ENCODE results near the gene LAMC3.

Gene LAMC3

DNA sequence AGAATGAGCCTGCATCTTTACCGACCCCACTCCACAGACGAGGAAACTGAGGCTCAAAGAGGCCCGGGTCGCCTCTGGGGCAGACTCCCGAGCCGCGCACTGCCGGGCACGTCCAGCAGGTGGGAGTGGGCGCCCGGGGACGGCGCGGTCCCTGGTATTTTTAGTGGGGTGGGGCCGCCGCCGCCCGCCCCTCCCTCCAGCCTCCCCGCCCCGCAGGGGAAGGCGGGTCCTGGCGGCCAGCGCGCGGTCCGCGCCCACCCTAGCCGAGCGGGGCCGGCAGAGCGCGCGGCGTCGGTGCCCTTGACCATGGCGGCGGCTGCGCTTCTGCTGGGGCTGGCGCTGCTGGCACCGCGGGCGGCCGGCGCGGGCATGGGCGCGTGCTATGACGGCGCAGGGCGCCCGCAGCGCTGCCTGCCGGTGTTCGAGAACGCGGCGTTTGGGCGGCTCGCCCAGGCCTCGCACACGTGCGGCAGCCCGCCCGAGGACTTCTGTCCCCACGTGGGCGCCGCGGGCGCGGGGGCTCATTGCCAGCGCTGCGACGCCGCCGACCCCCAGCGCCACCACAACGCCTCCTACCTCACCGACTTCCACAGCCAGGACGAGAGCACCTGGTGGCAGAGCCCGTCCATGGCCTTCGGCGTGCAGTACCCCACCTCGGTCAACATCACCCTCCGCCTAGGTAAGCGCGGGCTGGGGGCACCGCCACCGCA, at the start of gene LAMC3:
Gene LAMC3 (plus strand): TSS at position 266 of the 710 bp plus-strand sequence. CDS start 41 bp downstream, at position 307.
- TF ChIP-seq, protein P1, sequence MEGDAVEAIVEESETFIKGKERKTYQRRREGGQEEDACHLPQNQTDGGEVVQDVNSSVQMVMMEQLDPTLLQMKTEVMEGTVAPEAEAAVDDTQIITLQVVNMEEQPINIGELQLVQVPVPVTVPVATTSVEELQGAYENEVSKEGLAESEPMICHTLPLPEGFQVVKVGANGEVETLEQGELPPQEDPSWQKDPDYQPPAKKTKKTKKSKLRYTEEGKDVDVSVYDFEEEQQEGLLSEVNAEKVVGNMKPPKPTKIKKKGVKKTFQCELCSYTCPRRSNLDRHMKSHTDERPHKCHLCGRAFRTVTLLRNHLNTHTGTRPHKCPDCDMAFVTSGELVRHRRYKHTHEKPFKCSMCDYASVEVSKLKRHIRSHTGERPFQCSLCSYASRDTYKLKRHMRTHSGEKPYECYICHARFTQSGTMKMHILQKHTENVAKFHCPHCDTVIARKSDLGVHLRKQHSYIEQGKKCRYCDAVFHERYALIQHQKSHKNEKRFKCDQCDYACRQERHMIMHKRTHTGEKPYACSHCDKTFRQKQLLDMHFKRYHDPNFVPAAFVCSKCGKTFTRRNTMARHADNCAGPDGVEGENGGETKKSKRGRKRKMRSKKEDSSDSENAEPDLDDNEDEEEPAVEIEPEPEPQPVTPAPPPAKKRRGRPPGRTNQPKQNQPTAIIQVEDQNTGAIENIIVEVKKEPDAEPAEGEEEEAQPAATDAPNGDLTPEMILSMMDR (IDR thresholded peaks at IDR 0.05; ENCODE audit: control extremely low read depth, extremely low read depth, low read depth, missing control alignments): no peak
- POLR2A ChIA-PET: no interaction called here
- CTCF ChIA-PET: interaction anchor here (2.8 kb wide), 1 partner anchor 38 kb away, joined by 8 read pairs; no protein-coding TSS in a partner anchor
- no peak for DNase-seq (ENCODE audit: extremely low spot score)

DNA sequence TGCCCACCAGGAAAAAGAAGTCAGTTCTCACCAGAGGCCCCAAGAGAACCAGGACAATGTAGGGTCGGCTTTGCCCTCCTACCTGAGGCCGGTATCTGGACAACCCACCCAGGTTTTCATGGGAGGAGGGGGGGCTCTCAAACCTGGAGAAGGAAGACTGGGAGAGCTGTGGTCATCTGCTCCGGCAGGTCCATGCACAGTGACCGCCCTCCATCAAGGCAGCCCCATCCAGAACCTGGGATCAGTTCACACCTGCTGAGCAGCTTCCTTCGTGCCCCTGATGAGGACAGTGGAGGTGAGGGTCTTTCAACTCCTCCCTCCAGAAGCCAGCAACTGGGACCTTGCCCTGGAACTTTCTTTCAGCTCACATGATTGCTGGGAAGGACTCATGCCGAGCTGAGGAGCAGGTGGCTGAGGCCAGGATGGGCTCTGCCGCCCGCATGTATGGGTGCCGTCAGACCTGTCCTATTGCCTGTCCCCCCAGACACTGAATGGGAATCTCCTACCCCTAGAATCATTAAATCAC, 49.1 kb upstream of the LAMC3 start:
- POLR2A ChIA-PET: no interaction called here
- no peak for DNase-seq (ENCODE audit: extremely low spot score)
- CTCF ChIA-PET: no interaction called here
- TF ChIP-seq, protein P1 (IDR thresholded peaks at IDR 0.05; ENCODE audit: control extremely low read depth, extremely low read depth, low read depth, missing control alignments): no peak

DNA sequence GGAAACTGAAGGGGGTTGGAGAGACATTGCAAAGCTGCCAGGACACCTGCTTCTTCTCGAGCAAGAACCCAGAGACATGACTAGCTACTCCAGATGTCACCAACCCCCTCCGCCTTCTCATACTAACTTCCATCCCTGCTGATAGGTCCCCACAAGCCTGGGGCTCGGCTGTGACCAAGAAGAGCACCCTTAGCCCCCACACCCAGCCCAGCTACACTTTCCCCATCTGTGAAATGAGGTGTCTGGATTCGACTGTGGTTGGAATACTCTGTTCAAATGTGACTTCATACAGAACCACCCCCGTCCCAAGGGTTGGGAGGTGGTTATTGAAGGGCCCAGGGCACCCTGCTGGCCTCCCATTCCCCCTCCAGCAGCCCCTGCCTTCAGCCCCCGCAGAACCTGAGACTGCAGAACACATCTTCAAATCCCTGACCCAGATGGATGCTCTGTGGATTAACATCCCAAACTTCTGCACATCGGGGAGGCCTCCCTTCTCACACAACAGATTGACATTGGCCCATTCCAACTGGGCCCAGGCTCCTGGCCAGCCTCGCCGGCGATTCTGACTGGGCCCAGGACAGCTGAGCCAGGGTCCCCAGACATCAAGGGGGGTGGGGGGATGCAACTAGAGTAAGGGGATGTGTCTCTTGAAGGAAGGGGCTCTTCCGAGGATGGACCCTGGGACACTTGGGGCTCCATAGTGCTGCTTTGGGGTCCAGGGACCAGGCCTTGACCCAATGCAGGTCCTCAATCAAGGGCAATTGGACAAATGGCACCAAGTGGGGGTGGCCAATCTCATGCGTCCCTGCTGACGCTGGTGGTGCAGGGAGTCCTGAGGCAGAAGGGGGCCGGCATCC, 48.2 kb upstream of the LAMC3 start:
- DNase-seq (ENCODE audit: extremely low spot score): no peak
- CTCF ChIA-PET: no interaction called here
- POLR2A ChIA-PET: no interaction called here

DNA sequence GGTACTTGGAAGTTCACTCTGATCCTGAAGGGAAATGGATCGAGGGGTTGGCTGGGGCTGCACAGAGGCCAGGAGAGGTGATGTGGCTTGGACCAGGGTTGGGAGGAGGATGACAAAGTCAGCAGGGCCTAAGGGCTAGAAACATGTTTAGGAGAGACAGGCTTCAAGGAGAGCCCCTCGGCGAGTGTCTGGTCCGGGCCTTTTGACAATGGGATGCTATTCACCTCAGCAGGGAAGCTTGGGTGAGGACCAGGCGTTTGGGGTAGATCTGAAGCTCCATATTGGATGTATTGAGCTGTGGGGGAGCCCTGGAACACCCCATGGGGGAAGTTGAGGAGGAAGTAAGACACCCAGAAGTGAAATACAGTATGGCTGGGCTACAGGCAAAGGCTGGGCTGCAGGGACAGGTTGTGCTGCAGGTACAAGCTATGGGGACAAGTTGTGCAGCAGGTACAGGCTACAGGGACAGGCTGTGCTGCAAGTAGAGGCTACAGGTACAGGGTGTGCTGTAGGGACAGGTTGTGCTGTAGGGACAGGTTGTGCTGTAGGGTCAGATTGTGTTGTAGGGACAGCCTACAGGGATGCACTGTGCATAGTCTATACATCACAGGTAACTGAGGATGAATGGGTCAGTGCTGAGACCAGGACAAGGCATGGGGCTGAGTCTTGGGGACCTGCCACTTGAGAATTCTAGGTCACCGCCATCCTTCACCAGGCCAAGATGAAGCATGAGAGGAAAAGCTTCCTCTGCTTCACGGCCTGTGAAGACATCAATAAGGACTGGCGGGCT, 47.3 kb upstream of the LAMC3 start:
- ChIA-PET POLR2A (no interaction called here), CTCF (no interaction called here)
- TF ChIP-seq, protein P1 (IDR thresholded peaks at IDR 0.05; ENCODE audit: control extremely low read depth, extremely low read depth, low read depth, missing control alignments): no peak
- DNase-seq (ENCODE audit: extremely low spot score): no peak

More for the DNA sequence above, 48.2 kb upstream of the LAMC3 start:
- TF ChIP-seq, protein P1 (IDR thresholded peaks at IDR 0.05; ENCODE audit: control extremely low read depth, extremely low read depth, low read depth, missing control alignments): no peak

DNA sequence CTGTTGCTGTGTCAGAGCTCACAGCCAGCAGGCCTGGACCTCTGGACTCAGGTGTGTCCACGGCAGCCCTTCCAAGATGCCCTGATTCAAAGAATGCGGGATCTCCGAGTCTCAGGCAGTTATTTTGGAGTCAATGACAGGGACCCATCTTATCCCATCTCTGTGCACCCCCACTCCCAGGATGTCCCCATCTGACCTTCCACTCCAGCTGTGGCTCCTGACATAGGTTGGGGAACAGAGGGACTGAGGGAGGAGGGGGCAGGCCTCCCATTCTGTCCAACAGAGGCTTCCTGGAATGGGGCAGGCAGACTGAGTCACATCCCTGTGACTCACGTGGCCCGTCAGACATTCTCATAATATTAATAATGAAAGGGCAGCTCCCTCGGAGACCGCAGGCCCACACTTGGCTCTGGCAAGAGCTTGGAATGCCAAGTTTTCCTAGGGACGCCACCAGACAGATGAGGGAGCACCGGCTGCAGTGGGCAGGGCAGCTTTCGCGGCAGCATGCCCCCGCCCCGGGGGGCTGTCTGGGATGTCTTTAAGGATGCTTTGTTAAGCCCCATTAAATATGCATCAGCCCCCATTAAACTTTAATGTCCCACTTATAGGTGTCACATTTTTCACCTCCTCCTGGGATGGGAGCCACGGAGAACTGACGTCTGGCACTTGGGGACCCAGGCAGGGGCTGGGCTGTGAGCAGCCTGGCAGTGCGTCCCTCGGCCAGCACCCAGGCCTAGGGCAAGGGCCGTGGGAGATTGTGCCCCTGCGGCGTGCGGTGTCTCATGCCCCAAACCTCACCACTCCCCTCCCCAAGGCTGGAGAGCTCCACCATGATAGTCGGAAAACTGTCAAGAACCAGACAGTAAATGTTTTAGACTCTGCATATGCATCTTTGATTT, 46.3 kb upstream of the LAMC3 start:
- POLR2A ChIA-PET: no interaction called here
- DNase-seq (ENCODE audit: extremely low spot score): no peak

More for the DNA sequence above, 46.3 kb upstream of the LAMC3 start:
- TF ChIP-seq, protein P1 (IDR thresholded peaks at IDR 0.05; ENCODE audit: control extremely low read depth, extremely low read depth, low read depth, missing control alignments): no peak
- CTCF ChIA-PET: no interaction called here
